CD14-positive monocyte (primary cell): Measurements from ENCODE around the gene SLC35F3. TPM values are rescaled to one million over a fixed set of nuclear protein-coding genes. Genes with fewer than 3 reads are reported as not detected.
A peak's percentile ranks its signal among the peaks of the same experiment; 100 is the strongest.

Source experiments
- DNase-seq, 3 donors: peaks; one replicate each; pipeline ENCODE4 v3.0.0-alpha.2; 2011 to 2022
- H2AFZ ChIP-seq: 2 replicates; pipeline ENCODE4 v1.6.0; 2012; ENCODE audit warnings: mild to moderate bottlenecking, low read depth, low read length, inconsistent platforms; ENCODE audit not compliant: insufficient read depth, poor library complexity, severe bottlenecking
- H3K27ac ChIP-seq, 2 donors: 1 replicate in 1 of 2; 2 replicates in 1 of 2; pipeline ENCODE4 v1.5.1; 2012 to 2013; ENCODE audit warnings: low read length in 2 of 2, control low read depth in 1 of 2, inconsistent platforms in 1 of 2, low read depth in 1 of 2, mild to moderate bottlenecking in 1 of 2
- H3K27me3 ChIP-seq, 2 donors: one replicate each; pipeline versions ENCODE4 v1.6.0 to v1.6.1; 2011 to 2013; ENCODE audit warnings: low read length in 2 of 2; ENCODE audit not compliant: control insufficient read depth in 2 of 2, insufficient read depth in 2 of 2
- H3K36me3 ChIP-seq, 2 donors: replicated peaks in 1 of 2; 1 replicate in 1 of 2; 2 replicates in 1 of 2; pipeline versions ENCODE4 v1.5.1 to v1.6.1; 2012 to 2013; ENCODE audit warnings: low read length in 2 of 2, control low read depth in 1 of 2, inconsistent platforms in 1 of 2, mild to moderate bottlenecking in 1 of 2; ENCODE audit not compliant: insufficient read depth in 2 of 2, control insufficient read depth in 1 of 2
- H3K4me1 ChIP-seq, 2 donors: 1 replicate in 1 of 2; 2 replicates in 1 of 2; pipeline versions ENCODE4 v1.5.1 to v1.6.1; 2012 to 2013; ENCODE audit warnings: low read length in 2 of 2, control low read depth in 1 of 2, inconsistent platforms in 1 of 2, mild to moderate bottlenecking in 1 of 2, moderate library complexity in 1 of 2; ENCODE audit not compliant: insufficient read depth in 2 of 2, control insufficient read depth in 1 of 2
- H3K4me2 ChIP-seq: replicated peaks from 2 replicates; pipeline ENCODE3; 2012; ENCODE audit warnings: low read length, moderate library complexity, mild to moderate bottlenecking; ENCODE audit not compliant: poor library complexity, severe bottlenecking; ENCODE audit errors: extremely low read depth
- H3K4me3 ChIP-seq, 3 experiments: fragments of 200-600 bp in 1 of 3; sonication (generic) in 1 of 3; replicated peaks in 1 of 3; 1 replicate in 2 of 3; 2 replicates in 1 of 3; pipeline ENCODE4 v1.5.1; 2011 to 2013; ENCODE audit warnings: low read length in 3 of 3, mild to moderate bottlenecking in 3 of 3, control low read depth in 2 of 3, low read depth in 2 of 3, inconsistent platforms in 1 of 3, moderate library complexity in 1 of 3
- H3K79me2 ChIP-seq: 2 replicates; pipeline ENCODE4 v1.6.0; 2012; ENCODE audit warnings: mild to moderate bottlenecking, control low read depth, inconsistent platforms, low read length, moderate library complexity; ENCODE audit not compliant: insufficient read depth
- H3K9ac ChIP-seq: 2 replicates; pipeline ENCODE4 v1.6.0; 2017; ENCODE audit warnings: low read length, mild to moderate bottlenecking; ENCODE audit not compliant: insufficient read depth, poor library complexity, severe bottlenecking
- H3K9me3 ChIP-seq, 2 donors: replicated peaks in 1 of 2; 1 replicate in 1 of 2; 2 replicates in 1 of 2; pipeline versions ENCODE4 v1.5.1 to v1.6.1; 2012 to 2013; ENCODE audit warnings: low read length in 2 of 2, control low read depth in 1 of 2; ENCODE audit not compliant: control insufficient read depth in 1 of 2, insufficient read depth in 1 of 2
- H4K20me1 ChIP-seq: 2 replicates; pipeline ENCODE4 v1.6.0; 2012; ENCODE audit warnings: mild to moderate bottlenecking, low read length, control low read depth, moderate library complexity; ENCODE audit not compliant: insufficient read depth
- H3K27ac Mint-ChIP-seq, 7 donors: one replicate each; pipeline ENCODE4 v1.8.0; 2020; ENCODE audit warnings: mild to moderate bottlenecking in 7 of 7, mixed read lengths in 7 of 7, moderate library complexity in 6 of 7, inconsistent platforms in 2 of 7
- H3K27me3 Mint-ChIP-seq, 3 donors: one replicate each; pipeline ENCODE4 v1.8.0; 2021 to 2022; ENCODE audit warnings: low read depth in 3 of 3, mild to moderate bottlenecking in 3 of 3, mixed read lengths in 3 of 3, moderate library complexity in 3 of 3, inconsistent platforms in 1 of 3
- H3K36me3 Mint-ChIP-seq, 2 donors: one replicate each; pipeline ENCODE4 v1.8.0; 2020; ENCODE audit warnings: mixed read lengths in 2 of 2, inconsistent platforms in 1 of 2, mild to moderate bottlenecking in 1 of 2
- H3K4me1 Mint-ChIP-seq: one replicate; pipeline ENCODE4 v1.8.0; 2020; ENCODE audit warnings: mild to moderate bottlenecking, mixed read lengths
- H3K4me3 Mint-ChIP-seq, 2 donors: one replicate each; pipeline ENCODE4 v1.8.0; 2020; ENCODE audit warnings: mild to moderate bottlenecking in 2 of 2, mixed read lengths in 2 of 2, moderate library complexity in 1 of 2
- H3K9me3 Mint-ChIP-seq, 7 donors: one replicate each; pipeline ENCODE4 v1.8.0; 2020 to 2022; ENCODE audit warnings: mixed read lengths in 7 of 7, mild to moderate bottlenecking in 6 of 7, moderate library complexity in 6 of 7, inconsistent platforms in 2 of 7
- CTCF ChIP-seq: fragments of 200-600 bp; IDR thresholded peaks from one replicate; pipeline ENCODE4 v1.8.0; 2022; ENCODE audit warnings: antibody characterized with exemption, mild to moderate bottlenecking
- WGBS: methylation state at CpG from one replicate; pipeline ENCODE4 v1.1.5; 2013; ENCODE audit warnings: missing lambda C conversion rate; ENCODE audit not compliant: insufficient coverage; 5-methylcytosine and 5-hydroxymethylcytosine counted together
- intact Hi-C, 2 donors: fragments of 100-400 bp; cut with micrococcal nuclease; formaldehyde crosslinking; loops; one replicate each; pipeline versions ENCODE4 v1.15.0 to v1.15.1; 2023
- polyA plus RNA-seq, 3 donors: library from polyadenylated mRNA; depleted of rRNA in 1 of 3; unstranded in 2 of 3; stranded (reverse) in 1 of 3; fragments of 300-500 nt in 2 of 3; fragments of >200 nt in 1 of 3; fragmentation: Illumina TruSeq in 2 of 3; gene quantifications; 1 replicate in 2 of 3; 2 replicates in 1 of 3; pipeline ENCODE4 v1.2.3, GENCODE V29; 2012 to 2021

The SLC35F3 gene
- polyA plus RNA-seq, 3 donors, result 0.17 to 0.78 TPM; not detected in 1

- no peaks in the 10 kb centered on the region for H3K9me3 ChIP-seq
- intact Hi-C loops, result loop anchor here (10.0 kb wide), 2 partner anchors 667 to 757 kb away; no protein-coding TSS in a partner anchor
- peaks cover 2% of the 10 kb centered on the region for H3K4me1 Mint-ChIP-seq
- no peak overlapping the region for H3K27ac Mint-ChIP-seq
- H3K36me3 Mint-ChIP-seq, result no peaks in the 10 kb centered on the region
- peaks cover 3 to 16% (median 6%) of the 10 kb centered on the region in 7 donors for H3K9me3 Mint-ChIP-seq
- H4K20me1 ChIP-seq, result no peaks in the 10 kb centered on the region
- peaks cover 0 to 8% (median 3%) of the 10 kb centered on the region in 3 donors for H3K27me3 Mint-ChIP-seq
- H3K9ac ChIP-seq, result no peak overlapping the region
- no peaks in the 10 kb centered on the region for H3K4me1 ChIP-seq
- H2AFZ ChIP-seq, result no peak overlapping the region
- DNase-seq, result no peak
- no peaks in the 10 kb centered on the region for H3K36me3 ChIP-seq
- no peak overlapping the region for H3K27ac ChIP-seq
- H3K4me3 ChIP-seq, result no peak overlapping the region
- H3K4me3 Mint-ChIP-seq, result no peak overlapping the region
- H3K4me2 ChIP-seq, result no peak overlapping the region
- no peaks in the 10 kb centered on the region for H3K27me3 ChIP-seq
- no peak for TF ChIP-seq CTCF
- no CpG with 5 or more reads among the region's 3 CpGs for WGBS
- H3K79me2 ChIP-seq, result no peaks in the 10 kb centered on the region
Measured at GRCh38 chr1:234062166-234062565, 157.7 kb downstream of the SLC35F3 start.

GRCh38 chr1:234065794-234066447 is 161.4 kb downstream of the SLC35F3 start:
- peak; percentile 90 for TF ChIP-seq CTCF
- WGBS, result 21% methylated on average over 11 of the region's 17 CpGs

More at GRCh38 chr1:234065794-234066447, 161.4 kb downstream of the SLC35F3 start:
- no peaks in the 10 kb centered on the region for H4K20me1 ChIP-seq
- H2AFZ ChIP-seq, result peak overlapping the region; percentile 41
- intact Hi-C loops, result loop anchor here (5.0 to 10.0 kb wide), 3 partner anchors 671 to 761 kb away; no protein-coding TSS in a partner anchor
- H3K4me2 ChIP-seq, result no peak overlapping the region
- no peak overlapping the region for H3K9ac ChIP-seq
- Mint-ChIP-seq H3K4me3 (no peak overlapping the region), H3K9me3 (peaks cover 3 to 11% (median 6%) of the 10 kb centered on the region in 7 donors), H3K4me1 (peaks cover 2% of the 10 kb centered on the region), H3K27me3 (peaks cover 3 to 5% (median 3%) of the 10 kb centered on the region in 3 donors), H3K36me3 (no peaks in the 10 kb centered on the region), H3K27ac (no peak overlapping the region)
- no peaks in the 10 kb centered on the region for H3K79me2 ChIP-seq
- H3K27me3 ChIP-seq, result no peaks in the 10 kb centered on the region
- H3K4me3 ChIP-seq, result no peak overlapping the region
- H3K36me3 ChIP-seq, result no peaks in the 10 kb centered on the region
- no peaks in the 10 kb centered on the region for H3K9me3 ChIP-seq
- peak; percentile 22 to 54 (median 45) for DNase-seq
- H3K27ac ChIP-seq, result no peak overlapping the region
- no peaks in the 10 kb centered on the region for H3K4me1 ChIP-seq
